ENCODE results near the gene DALRD3.

- no peak for TF ChIP-seq CSDC2 (CRISPR knock-in tag; IDR thresholded peaks at IDR 0.05)
- no peak for TF ChIP-seq CSRNP3 (CRISPR knock-in tag; IDR thresholded peaks at IDR 0.05)
- TF ChIP-seq PATZ1 (CRISPR knock-in tag; IDR thresholded peaks at IDR 0.05; ENCODE audit: borderline replicate concordance): no peak
- no peak for TF ChIP-seq POU6F1 (CRISPR knock-in tag; IDR thresholded peaks at IDR 0.05; ENCODE audit: borderline replicate concordance, low read depth)
- no peak for TF ChIP-seq ARNTL (CRISPR knock-in tag; IDR thresholded peaks at IDR 0.05; ENCODE audit: borderline replicate concordance, low read depth)
These were observed 33.7 kb downstream of the DALRD3 start for GRCh38 chr3:48984663-48985062.

Data from SK-N-SH treated with all-trans-retinoic acid at 6 μM for 48 hours (cell line).